Limb (tissue), 2 donors: Measurements from ENCODE around the gene OR51F2.
"Not testable (repeated sequence)": the region's sequence is repeated elsewhere in the genome, so short reads cannot be mapped to it uniquely, and the experiment has no call there.

Experiments used
- DNase-seq, 2 donors: peaks; one replicate each; pipeline ENCODE4 v3.0.0-alpha.2; 2016; ENCODE audit errors: extremely low spot score in 2 of 2

OR51F2 gene

GRCh38 chr11:4821021-4821420, at the start of gene OR51F2:
TSS of gene OR51F2 (plus strand) at chr11:4821321. CDS start at chr11:4821422, 101 bp downstream.
- DNase-seq = no peak

GRCh38 chr11:4782454-4782853, 38.7 kb upstream of the OR51F2 start:
- DNase-seq = no peak

GRCh38 chr11:4797206-4797605, 23.9 kb upstream of the OR51F2 start:
- DNase-seq = no peak

GRCh38 chr11:4798427-4799183, 22.5 kb upstream of the OR51F2 start:
- no peak for DNase-seq

- DNase-seq = not testable (repeated sequence)
Observed at GRCh38 chr11:4801316-4801715, 19.8 kb upstream of the OR51F2 start.

- no peak for DNase-seq
Observed at GRCh38 chr11:4804280-4804679, 16.8 kb upstream of the OR51F2 start, which contains the start of gene OR52R1. TSS of gene OR52R1 (minus strand) at chr11:4804380. CDS start at chr11:4804380, 0 bp downstream.

- no peak for DNase-seq
Observed at GRCh38 chr11:4808476-4808875, 12.6 kb upstream of the OR51F2 start.

GRCh38 chr11:4809246-4809645, 11.9 kb upstream of the OR51F2 start:
- DNase-seq = no peak

- DNase-seq = no peak
Observed at GRCh38 chr11:4825132-4825531, 4.0 kb downstream of the OR51F2 start.

- no peak for DNase-seq
Observed at GRCh38 chr11:4826425-4826824, 5.3 kb downstream of the OR51F2 start.

- DNase-seq = no peak
Observed at GRCh38 chr11:4830346-4830745, 9.2 kb downstream of the OR51F2 start.

GRCh38 chr11:4830909-4831308, 9.8 kb downstream of the OR51F2 start:
- DNase-seq = no peak

- DNase-seq = no peak
Observed at GRCh38 chr11:4839851-4840549, 18.9 kb downstream of the OR51F2 start.

GRCh38 chr11:4848908-4849532, 27.9 kb downstream of the OR51F2 start, which contains the start of gene OR51S1:
TSS of gene OR51S1 (minus strand) at chr11:4849208. CDS start at chr11:4849208, 0 bp downstream.
- no peak for DNase-seq

GRCh38 chr11:4851033-4851432, 29.9 kb downstream of the OR51F2 start:
- no peak for DNase-seq

GRCh38 chr11:4854286-4854685, 33.2 kb downstream of the OR51F2 start:
- DNase-seq = not testable (repeated sequence)

- DNase-seq = no peak
Observed at GRCh38 chr11:4862447-4863236, 41.5 kb downstream of the OR51F2 start.

- no peak for DNase-seq
Observed at GRCh38 chr11:4863876-4864275, 42.8 kb downstream of the OR51F2 start.

- no peak for DNase-seq
Observed at GRCh38 chr11:4865855-4866254, 44.7 kb downstream of the OR51F2 start.
